22Rv1 (cell line): ENCODE data around the gene AQP1.

Source experiments
- H3K27ac ChIP-seq: fragments of 450-650 bp; 2 replicates; pipeline ENCODE4 v1.5.1; 2017
- ZFX ChIP-seq: fragments of 450-650 bp; IDR thresholded peaks from 2 replicates; pipeline ENCODE4 v1.6.1; 2017; ENCODE audit warnings: antibody characterized with exemption, borderline replicate concordance
- TF ChIP-seq, protein P1 (sequence below): fragments of 450-650 bp; IDR thresholded peaks from 2 replicates; pipeline ENCODE4 v1.5.1; 2017; ENCODE audit warnings: mild to moderate bottlenecking

AQP1 gene

DNA sequence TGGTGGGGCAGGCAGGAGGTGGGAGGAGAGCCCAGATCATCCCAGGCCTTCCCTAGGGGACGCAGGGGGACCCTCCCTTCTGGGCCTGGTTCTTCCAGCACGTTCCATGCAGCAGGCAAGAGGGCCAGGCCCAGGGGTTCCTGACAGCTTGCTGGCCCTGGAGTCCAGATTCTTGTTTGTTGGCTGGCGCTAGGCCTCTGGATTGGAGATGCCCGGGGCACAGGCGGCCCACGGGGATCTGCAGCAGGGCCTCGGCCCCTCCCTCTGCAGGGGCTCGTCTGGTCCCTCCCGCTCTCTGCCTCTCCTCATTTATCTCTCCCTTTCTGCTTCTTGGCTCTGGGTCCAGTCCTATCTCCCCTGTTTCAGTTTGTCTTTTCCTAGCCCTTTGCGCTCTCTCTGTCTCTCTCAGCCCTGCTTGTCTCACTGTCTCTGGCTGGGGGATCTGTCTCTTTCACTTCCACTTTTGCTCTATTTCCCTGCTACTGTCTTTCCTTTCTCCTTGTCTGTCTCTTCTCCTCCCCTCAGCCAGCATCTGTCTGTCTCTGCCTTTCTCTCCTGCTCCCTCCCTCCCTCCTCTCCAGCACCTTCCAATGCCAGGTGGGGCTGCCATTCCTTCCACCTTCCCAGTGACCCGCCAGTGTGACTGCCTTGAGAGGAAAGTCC, 1.1 kb upstream of the AQP1 start:
- TF ChIP-seq ZFX: no peak
- TF ChIP-seq, protein P1, sequence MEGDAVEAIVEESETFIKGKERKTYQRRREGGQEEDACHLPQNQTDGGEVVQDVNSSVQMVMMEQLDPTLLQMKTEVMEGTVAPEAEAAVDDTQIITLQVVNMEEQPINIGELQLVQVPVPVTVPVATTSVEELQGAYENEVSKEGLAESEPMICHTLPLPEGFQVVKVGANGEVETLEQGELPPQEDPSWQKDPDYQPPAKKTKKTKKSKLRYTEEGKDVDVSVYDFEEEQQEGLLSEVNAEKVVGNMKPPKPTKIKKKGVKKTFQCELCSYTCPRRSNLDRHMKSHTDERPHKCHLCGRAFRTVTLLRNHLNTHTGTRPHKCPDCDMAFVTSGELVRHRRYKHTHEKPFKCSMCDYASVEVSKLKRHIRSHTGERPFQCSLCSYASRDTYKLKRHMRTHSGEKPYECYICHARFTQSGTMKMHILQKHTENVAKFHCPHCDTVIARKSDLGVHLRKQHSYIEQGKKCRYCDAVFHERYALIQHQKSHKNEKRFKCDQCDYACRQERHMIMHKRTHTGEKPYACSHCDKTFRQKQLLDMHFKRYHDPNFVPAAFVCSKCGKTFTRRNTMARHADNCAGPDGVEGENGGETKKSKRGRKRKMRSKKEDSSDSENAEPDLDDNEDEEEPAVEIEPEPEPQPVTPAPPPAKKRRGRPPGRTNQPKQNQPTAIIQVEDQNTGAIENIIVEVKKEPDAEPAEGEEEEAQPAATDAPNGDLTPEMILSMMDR: no peak
- H3K27ac ChIP-seq: no peak overlapping the region

DNA sequence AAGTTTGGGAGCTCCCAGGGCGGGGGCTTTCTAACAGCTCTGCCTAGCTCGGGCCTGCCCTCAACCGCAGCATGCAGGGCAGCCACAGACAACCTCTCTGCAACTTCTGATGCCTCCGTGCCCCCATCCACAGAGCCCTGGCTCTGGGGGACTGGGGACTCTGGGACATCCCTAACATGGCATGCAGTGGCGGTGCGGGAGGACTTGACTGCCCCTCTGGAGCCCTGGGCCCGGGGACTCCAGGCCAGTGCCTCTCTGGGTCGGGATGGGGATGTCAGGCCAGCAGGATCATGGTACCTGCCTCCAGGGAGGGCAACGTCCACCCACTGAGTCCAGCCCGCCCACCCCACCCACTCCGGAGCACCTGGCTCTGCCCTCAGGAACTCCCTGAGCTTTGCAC, 520 bp upstream of the AQP1 start:
- TF ChIP-seq, protein P1: no peak
- TF ChIP-seq ZFX: no peak
- no peak overlapping the region for H3K27ac ChIP-seq

DNA sequence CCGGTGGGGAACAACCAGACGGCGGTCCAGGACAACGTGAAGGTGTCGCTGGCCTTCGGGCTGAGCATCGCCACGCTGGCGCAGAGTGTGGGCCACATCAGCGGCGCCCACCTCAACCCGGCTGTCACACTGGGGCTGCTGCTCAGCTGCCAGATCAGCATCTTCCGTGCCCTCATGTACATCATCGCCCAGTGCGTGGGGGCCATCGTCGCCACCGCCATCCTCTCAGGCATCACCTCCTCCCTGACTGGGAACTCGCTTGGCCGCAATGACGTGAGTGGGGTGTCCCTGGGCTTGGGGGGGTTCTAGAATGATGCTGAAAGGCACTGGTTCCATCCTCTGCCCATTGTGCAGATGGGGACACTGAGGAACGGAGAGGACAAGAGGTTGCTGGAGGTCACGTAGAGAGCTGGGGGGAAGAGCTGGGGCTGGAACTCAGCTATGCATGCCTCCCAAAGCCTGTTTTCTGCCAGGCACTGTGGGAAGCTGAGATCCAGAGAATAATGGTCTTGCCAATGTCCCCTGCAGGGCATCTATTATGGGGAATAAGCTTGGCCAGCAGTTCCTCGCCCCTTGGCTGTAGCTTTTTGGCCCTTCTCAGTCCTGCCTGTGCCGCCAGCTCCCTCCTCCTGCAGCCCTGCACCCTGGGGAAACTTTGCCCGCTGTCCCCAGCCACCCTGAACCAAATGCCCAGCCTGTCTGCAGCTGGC, 523 bp downstream of the AQP1 start:
- no peak overlapping the region for H3K27ac ChIP-seq
- TF ChIP-seq ZFX: no peak
- TF ChIP-seq, protein P1: no peak

DNA sequence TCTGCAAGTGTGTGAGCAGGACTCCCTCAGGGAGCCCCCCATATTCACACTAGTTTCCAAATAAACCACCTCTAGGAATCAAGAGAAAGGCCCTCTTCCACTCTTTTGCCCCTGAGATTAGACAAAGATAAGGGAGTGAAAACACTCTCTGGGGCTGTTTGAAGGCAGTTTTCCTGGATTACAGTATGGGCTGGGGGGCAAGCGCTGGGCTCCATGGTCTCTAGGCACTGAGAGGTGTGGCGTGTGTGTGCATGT, 1.0 kb downstream of the AQP1 start:
- no peak for TF ChIP-seq ZFX
- TF ChIP-seq, protein P1: no peak

DNA sequence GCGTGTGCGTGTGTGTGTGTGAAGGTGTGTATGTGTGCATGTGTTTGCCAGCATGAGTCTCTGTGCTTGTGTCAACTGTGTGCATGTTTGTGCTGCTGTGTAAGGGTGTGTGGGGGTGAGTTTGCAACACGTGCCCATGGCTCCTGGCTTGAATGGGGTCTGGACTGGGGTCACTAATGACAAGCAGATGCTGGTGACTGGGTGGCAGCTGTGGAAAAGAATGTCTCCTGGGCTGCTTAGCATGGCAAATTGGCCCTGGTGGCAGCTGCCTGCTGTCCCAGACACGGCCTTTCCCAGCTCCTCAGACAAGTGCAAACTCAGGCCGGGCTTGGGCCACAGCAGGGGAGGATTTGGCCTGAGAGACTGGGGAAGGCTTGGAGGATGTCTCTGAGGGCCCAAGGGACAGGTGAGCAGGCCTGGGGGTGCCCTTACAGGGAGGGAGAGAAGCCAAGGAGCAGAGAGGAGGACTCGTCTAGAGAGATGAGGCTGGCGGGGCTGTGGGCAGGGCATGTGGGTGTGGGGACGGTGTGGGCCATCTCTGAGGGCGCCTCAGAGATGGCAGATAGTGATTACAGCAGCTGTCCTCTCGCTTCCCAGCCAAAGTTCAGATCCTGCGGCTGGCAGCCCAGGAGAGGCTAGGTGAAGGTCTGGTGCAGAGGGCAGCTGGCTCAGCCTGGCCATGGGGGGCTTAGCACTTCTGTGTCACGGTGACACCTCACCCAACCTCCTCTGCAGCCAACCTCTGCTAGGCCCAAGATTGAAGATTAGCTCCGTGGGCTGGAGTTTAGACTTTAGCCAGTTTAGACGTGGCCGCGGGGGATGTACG, 1.5 kb downstream of the AQP1 start:
- no peak for TF ChIP-seq ZFX
- TF ChIP-seq, protein P1: no peak
- H3K27ac ChIP-seq: no peak overlapping the region

More for the DNA sequence above, 1.0 kb downstream of the AQP1 start:
- no peak overlapping the region for H3K27ac ChIP-seq

DNA sequence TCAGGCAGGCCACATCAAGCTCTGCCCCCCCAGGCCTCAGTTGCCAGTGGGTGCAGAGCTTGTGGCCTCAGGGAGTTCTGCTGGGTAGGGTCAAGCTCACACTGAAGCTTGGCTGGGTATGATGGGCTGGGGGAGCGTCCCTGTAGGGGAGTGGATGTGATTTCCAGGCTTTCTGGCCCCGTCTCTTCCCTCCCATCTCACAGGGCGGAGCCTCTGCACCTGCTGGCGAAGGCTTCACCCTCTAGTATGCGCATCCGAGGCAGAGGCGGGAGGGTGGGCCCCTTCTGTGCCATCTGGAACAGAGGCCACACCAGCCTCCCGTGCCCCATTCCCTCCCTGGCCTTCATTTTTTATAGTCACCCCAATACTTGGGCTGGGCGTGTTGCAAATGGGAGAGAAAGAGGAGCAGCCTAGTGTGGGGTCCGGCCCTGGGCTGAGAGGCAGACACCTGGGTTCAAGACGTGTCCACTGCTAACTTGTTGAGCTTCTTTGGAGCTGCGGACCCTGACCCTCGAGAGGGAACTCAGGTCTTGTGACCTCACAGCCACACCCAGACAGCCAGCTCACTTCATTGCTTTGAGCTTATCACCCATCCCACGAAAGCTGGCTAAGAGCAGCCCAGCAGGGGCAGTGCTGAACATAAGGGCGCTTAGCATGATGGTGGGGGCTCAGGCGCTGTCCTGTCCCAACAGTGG, 2.3 kb downstream of the AQP1 start:
- H3K27ac ChIP-seq: no peak overlapping the region
- TF ChIP-seq, protein P1: no peak
- TF ChIP-seq ZFX: no peak
